Thoracic aorta (tissue), 2 donors: ENCODE results near the gene HNMT. TPM values are rescaled to one million over a fixed set of nuclear protein-coding genes. Genes with fewer than 3 reads are reported as not detected.

Experiments used
- ATAC-seq: fragments of 150-250 bp; one replicate; pipeline ENCODE4 v1.8.0; 2017; ENCODE audit warnings: low read depth; ENCODE audit not compliant: insufficient number of reproducible peaks, low FRiP score
- DNase-seq: peaks from one replicate; pipeline ENCODE4 v3.0.0-alpha.2; 2020; ENCODE audit warnings: low spot score
- H3K27ac ChIP-seq, 2 donors: fragments of 200-600 bp; sonication (generic); 1 replicate in 1 of 2; 2 replicates in 1 of 2; pipeline ENCODE4 v1.5.1; 2016; ENCODE audit warnings: mild to moderate bottlenecking in 2 of 2, moderate library complexity in 2 of 2
- H3K27me3 ChIP-seq: fragments of 200-600 bp; sonication (generic); replicated peaks from 2 replicates; pipeline ENCODE4 v1.6.0; 2016; ENCODE audit warnings: mild to moderate bottlenecking; ENCODE audit not compliant: insufficient read depth
- H3K36me3 ChIP-seq: fragments of 200-600 bp; sonication (generic); one replicate; pipeline ENCODE4 v1.5.1; 2016
- H3K4me1 ChIP-seq, 2 donors: fragments of 200-600 bp; sonication (generic); 1 replicate in 1 of 2; 2 replicates in 1 of 2; pipeline versions ENCODE4 v1.5.1 to v1.6.0; 2016; ENCODE audit warnings: low read depth in 2 of 2, mild to moderate bottlenecking in 1 of 2; ENCODE audit not compliant: control insufficient read depth in 1 of 2
- H3K4me3 ChIP-seq: fragments of 200-600 bp; sonication (generic); 2 replicates; pipeline ENCODE4 v1.5.1; 2016; ENCODE audit warnings: mild to moderate bottlenecking
- H3K9me3 ChIP-seq: fragments of 200-600 bp; sonication (generic); 2 replicates; pipeline ENCODE4 v1.5.1; 2016
- total RNA-seq, 2 donors: library from RNA; depleted of rRNA; stranded (reverse); fragments of >200 nt; gene quantifications; one replicate each; pipeline versions ENCODE4 v1.1.0 to v1.2.3, GENCODE V29; 2016
- TF ChIP-seq, protein P1 (sequence below): fragments of 200-600 bp; sonication (generic); IDR thresholded peaks from one replicate; pipeline ENCODE4 v1.5.1; 2019; ENCODE audit warnings: antibody characterized with exemption

The HNMT gene
- total RNA-seq, 2 donors from 2014 or later: 57.0 to 67.2 TPM

DNA sequence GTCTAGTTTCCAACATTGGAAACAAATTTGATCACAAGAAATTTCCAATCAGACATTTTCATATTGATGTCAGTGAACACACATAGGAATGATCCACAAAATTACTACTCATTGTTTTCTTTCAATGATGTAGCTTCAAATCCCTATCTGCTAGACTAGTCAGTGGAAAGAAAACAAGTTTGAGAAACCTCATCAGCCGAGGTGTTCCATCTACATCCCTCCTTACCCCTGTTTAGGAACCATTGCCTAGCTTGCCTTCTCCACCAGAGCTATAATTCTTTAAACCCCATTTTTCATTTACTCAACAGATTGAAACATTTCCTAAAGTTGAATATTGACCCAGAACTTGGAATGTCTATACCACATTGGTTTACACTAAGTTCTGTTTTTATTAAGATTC is 45.3 kb downstream of the HNMT start:
- Histone ChIP-seq H3K36me3 (peaks cover 7% of the 10 kb centered on the region), H3K27me3 (no peaks in the 10 kb centered on the region), H3K4me1 (no peaks in the 10 kb centered on the region), H3K9me3 (no peaks in the 10 kb centered on the region), H3K4me3 (no peak overlapping the region), H3K27ac (no peak overlapping the region)
- DNase-seq (no peak), ATAC-seq (no peak)
- TF ChIP-seq, protein P1, sequence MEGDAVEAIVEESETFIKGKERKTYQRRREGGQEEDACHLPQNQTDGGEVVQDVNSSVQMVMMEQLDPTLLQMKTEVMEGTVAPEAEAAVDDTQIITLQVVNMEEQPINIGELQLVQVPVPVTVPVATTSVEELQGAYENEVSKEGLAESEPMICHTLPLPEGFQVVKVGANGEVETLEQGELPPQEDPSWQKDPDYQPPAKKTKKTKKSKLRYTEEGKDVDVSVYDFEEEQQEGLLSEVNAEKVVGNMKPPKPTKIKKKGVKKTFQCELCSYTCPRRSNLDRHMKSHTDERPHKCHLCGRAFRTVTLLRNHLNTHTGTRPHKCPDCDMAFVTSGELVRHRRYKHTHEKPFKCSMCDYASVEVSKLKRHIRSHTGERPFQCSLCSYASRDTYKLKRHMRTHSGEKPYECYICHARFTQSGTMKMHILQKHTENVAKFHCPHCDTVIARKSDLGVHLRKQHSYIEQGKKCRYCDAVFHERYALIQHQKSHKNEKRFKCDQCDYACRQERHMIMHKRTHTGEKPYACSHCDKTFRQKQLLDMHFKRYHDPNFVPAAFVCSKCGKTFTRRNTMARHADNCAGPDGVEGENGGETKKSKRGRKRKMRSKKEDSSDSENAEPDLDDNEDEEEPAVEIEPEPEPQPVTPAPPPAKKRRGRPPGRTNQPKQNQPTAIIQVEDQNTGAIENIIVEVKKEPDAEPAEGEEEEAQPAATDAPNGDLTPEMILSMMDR: no peak

DNA sequence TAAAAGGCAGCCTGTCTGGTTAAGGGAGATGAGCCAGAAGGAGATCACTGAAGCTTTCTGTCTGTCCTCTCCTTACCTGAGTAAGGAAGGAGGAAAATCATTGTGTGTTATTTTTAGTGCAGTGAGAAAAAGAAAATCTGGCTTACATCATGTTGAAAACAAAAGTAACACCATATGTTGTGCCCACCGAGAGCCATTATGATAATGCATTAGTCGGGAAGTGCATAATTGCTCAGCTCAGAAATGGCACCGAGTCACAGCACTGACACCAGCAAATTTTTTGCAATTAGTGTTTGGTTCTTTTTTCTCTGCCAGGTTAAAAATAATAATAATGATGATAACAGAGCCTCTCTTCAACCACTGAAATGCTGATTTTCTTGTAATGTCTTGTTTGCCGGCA is 46.6 kb downstream of the HNMT start:
- ATAC-seq (no peak), DNase-seq (no peak)
- Histone ChIP-seq H3K4me3 (no peak overlapping the region), H3K36me3 (peaks cover 6% of the 10 kb centered on the region), H3K4me1 (no peaks in the 10 kb centered on the region), H3K27me3 (no peaks in the 10 kb centered on the region), H3K27ac (no peak overlapping the region), H3K9me3 (no peaks in the 10 kb centered on the region)
- TF ChIP-seq, protein P1: no peak

DNA sequence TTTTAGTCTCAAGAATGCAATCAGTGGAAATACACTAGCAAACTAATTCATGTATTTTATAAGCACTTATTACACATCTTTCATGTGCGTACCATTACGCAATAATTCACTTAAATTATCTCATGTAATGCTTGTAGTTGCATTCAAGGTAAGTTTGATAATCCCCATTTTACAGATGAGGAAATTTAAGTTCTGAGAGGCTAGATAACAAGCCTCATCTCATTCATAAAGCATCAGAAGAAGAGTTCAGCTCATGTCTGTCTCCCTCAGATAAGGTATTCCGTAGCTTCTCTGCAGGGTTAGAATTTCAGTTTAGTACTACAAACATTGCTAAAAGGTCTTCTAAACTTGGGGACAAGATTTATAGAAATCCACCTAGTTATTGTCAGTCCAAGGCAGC is 47.8 kb downstream of the HNMT start:
- Histone ChIP-seq H3K27me3 (no peaks in the 10 kb centered on the region), H3K36me3 (peaks cover 4% of the 10 kb centered on the region), H3K27ac (no peak overlapping the region), H3K4me3 (no peak overlapping the region), H3K4me1 (no peaks in the 10 kb centered on the region), H3K9me3 (no peaks in the 10 kb centered on the region)
- DNase-seq (no peak), ATAC-seq (no peak)
- TF ChIP-seq, protein P1: no peak

DNA sequence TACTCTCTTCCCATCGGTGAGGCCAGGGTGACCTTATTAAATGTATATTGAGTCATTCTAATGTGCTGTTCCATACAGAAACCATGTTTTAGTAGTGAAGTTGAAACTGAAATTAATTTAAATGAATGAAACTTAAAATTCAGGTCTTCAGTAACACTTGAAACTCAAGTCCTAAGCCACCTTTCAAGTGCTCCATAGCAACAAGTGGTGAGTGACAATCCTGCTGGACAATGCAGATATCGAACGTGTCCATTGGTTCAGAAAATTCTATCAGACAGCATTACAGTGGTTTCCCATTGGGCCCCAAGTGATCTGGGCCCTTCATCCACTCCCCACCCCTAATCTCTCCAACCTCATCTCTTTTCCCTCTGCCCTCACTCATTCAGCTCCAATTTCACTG is 48.7 kb downstream of the HNMT start:
- no peak overlapping the region for H3K27ac ChIP-seq
- H3K27me3 ChIP-seq: no peaks in the 10 kb centered on the region
- DNase-seq (no peak), ATAC-seq (no peak)
- H3K9me3 ChIP-seq: no peaks in the 10 kb centered on the region
- H3K4me1 ChIP-seq: no peaks in the 10 kb centered on the region
- H3K4me3 ChIP-seq: no peak overlapping the region
- H3K36me3 ChIP-seq: no peaks in the 10 kb centered on the region
- TF ChIP-seq, protein P1: no peak

DNA sequence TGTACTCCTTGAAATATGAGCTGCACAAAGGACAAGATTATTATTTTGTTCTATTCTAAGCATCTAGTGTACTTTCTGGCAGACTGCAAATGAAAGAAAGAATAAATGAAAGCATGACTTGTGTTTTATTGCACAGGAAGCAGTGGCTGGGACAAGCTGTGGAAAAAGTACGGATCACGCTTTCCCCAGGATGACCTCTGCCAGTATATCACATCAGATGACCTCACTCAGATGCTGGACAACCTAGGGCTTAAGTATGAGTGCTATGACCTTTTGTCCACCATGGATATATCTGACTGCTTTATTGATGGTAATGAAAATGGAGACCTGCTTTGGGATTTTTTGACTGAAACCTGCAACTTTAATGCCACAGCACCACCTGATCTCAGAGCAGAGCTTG is 49.4 kb downstream of the HNMT start:
- Histone ChIP-seq H3K4me1 (peaks cover 0 to 3% of the 10 kb centered on the region in 2 donors), H3K36me3 (no peaks in the 10 kb centered on the region), H3K27ac (no peak overlapping the region), H3K9me3 (no peaks in the 10 kb centered on the region), H3K27me3 (no peaks in the 10 kb centered on the region), H3K4me3 (no peak overlapping the region)
- TF ChIP-seq, protein P1: no peak
- ATAC-seq (no peak), DNase-seq (no peak)
